ENCODE results near the gene FAF1.

FAF1 gene

DNA sequence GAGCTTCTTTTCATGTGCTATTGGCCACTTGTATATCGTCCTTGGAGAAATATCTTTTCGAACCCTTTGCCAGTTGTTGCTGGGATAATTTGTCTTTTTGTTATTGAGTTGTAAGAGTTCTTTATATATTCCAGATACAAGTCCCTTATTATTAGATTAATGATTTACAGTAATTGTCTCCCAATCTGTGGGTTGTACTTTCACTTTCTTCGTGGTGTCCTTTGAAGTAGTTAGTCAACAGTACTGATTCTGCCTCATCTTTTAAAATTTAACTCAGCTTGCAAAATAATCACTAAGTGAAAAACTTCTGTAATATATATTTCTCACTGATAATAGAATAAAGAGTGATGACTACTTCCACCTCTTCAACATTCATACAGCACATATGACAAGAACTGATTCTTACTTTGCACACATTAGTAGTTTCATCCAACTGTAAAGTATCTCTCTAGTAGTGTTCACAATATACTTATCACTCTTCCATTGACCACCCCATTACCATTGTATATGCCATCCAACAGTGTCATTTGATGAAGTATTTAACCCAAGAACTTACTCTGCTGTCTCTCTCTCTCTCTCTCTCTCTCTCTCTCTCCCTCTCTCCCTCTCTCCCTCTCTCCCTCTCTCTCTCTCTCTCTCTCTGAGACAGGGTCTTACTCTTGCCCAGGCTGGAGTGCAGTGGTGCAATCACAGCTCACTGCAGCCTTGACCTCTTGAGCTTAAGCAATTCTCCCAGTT, 432.6 kb downstream of the FAF1 start:
- no peak for DNase-seq

DNA sequence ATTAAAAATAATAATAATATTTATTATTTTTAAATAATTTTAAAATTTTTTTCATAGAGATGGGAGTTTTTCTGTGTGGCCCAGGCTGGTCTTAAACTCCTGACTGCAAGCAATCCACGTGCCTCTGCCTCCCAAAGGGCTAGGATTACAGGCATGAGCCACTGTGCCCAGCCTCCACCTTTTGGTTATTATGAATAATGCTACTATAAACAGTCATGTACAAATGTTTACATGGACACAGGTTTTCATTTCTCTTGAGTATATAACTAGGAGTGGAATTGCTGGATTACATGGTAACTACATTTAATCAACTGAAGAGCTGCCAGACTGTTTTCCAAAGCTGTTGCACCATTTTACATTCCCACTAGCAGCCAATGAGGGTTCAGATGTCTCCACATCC, 433.6 kb downstream of the FAF1 start:
- no peak for DNase-seq

DNA sequence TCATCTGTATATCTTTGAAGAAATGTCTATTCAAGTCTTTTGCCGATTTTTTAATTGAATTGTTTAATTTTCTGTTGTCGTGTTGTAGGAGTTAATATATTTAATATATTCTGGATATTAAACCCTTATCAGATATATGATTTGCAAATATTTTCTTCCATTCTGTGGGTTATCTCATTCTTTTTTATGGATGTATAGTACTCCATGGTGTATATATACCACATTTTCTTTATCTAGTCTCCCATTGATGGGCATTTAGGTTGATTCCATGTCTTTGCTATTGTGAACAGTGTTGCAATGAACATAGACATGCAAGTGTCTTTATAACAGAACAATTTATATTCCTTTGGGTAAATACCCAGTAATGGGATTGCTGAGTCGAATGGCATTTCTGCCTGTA, 436.5 kb downstream of the FAF1 start:
- no peak for DNase-seq

DNA sequence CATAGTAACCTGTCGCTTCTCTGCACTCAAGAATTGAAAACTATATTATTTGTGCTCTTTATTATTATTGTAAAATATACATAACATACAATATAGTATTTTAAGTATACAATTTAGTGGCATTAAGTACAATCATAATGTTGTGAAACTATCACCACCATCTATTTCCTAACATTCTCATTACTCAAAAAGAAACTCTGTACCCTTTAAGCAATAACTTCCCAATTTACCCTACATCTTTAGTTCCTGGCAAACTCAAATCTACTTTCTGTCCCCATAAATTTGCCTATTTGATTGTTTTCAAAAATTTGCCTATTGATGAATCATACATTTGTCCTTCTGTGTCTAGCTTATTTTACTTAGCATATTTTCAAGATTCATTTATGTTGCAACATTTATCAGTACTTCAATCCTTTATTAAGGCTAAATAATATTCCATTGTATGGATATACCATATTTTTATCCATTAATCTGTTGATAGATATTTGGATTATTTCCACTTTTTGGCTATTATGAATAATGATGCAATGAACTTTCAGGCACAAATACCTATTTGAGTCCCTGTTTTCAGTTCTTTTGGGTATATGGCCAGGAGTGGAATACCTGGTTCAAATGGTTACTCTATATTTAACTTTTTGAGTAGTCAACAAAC, 437.2 kb downstream of the FAF1 start:
- no peak for DNase-seq

DNA sequence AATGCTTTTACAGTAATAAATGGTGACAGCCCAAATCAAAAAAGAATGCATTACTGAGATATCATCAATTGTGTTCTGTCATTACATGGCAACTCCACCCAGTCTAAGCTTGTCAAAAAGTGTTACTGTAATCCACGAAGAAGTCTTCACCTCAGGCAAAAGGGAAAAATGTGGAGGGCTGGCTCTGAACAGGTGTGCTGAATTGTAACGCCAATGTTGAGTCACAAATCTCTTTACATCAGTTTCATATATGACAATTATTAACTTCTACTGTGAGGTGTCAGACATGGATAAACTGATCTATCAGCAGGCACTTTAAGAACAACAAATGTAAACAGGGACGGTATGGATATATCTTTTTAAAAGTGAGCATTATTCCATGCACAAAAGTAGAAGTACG, 438.4 kb downstream of the FAF1 start:
- DNase-seq: no peak

GRCh38 chr1:50517488-50517887, 442.6 kb downstream of the FAF1 start:
- no peak for DNase-seq

- no peak for DNase-seq
Observed at GRCh38 chr1:50516056-50516455, 444.0 kb downstream of the FAF1 start.

DNA sequence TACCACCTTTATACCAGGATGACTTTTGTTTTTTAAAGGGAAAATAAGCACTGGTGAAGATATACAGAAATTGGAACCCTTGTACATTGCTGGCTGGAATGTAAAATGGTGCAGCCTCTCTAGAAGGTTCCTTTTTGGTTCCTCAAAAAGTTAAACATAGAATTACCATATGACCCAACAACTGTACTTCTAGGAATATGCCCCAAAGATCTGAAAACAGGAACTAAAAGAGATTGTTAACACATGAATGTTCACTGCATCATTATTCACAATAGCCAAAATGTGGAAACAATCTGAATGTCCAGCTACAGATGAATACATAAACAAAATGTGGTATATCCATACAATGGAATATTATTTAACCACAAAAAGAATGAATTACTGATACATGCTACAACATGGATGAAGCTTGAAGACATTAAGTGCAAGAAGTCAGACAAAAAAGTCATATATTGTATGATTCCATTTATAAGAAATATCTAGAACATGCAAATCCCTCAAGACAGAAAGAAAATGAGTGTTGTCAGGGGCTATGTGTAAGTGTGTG, 452.0 kb downstream of the FAF1 start:
- no peak for DNase-seq

DNA sequence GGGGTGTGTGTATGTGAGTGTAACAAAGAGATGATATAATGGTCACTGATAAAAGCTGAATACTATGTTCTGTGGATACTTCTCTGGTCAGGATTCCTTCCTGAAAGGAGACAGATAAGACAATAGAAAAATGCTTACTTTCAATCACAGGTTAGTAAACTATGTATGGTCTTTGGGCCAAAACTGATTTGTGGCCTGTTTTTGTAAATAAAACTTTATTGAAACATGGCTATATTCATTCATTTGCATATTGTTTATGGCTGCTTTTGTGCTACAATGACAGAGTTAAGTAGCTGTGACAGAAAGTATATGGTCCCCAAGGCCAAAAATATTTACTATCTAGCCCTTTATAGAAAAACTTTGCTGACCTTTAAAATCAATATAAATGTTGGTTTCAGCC, 454.6 kb downstream of the FAF1 start:
- DNase-seq: no peak

- no peak for DNase-seq
Observed at GRCh38 chr1:50503515-50503914, 456.6 kb downstream of the FAF1 start.

DNA sequence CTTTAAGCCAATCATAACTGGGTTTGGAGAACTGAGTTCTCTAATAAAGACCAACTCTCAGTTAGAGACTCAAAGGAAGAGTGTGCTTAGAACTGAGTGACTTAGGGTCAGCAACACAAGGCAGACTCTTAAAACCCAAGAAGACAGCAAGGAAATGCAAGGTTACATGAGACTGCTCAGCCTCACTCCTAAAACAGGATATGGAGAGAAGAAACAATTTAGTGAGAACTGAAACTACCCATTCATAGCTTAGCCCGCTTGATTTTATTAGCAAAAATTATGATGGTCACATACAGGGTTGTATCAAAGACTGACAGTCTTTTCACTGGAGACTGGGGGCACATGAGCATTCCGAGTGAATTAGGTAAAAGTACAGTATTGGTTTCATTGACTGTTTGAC, 457.9 kb downstream of the FAF1 start:
- no peak for DNase-seq

DNA sequence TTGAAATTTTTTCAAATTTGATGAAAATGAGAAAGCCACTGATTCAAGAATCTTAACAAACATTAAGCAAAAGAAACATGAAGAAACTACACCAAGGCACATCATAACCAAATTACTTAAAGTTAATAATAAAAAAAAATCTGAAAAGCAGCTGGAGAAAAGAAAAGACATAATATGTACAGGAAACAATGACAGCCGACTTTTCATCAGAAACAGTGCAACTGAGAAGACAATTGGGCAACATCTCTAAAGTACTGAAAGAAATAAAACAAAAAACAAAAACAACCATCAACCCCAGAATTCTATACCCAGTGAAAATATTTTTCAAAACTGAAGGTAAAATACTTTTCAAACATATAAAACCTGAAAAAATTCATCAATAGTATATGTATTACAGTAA, 463.1 kb downstream of the FAF1 start:
- no peak for DNase-seq

DNA sequence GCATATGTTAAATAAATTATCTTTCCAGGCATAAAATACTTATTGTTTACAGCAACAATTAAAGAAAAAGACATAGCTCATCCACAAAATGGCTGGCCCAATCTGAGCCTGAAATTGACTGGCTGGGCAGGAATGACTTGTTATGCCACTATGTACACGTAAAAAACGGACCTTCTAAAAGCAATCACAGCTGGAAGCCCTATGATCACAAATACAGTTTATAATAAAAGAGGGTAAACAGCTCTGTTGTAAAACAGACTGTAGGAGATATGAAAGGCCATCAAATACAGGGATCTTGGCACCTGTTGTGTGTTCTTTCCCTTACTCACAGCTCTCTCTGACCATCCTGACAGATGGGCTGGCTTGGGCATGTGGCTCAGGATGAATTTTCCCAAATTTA, 466.4 kb downstream of the FAF1 start:
- peak in 1 of 2 experiments; percentile 5 for DNase-seq

DNA sequence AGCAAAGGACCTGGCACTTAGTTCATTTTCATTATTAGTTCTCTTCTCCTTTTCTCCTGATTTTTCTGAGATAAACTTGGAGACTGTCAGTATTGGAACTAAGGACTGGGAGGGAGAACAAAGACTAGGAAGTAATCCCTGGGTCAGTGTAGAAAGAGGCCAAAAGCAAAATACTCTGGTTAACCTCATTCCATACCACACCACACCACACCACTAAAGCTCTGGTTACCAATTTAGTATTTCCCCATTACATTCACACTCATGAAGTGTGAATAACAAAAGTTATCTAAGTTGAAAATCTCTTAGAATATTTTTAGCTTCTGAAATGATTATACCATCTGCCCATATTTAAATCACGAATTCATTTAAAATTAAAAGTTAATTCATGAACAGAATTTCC, 467.9 kb downstream of the FAF1 start:
- no peak for DNase-seq

GRCh38 chr1:50491142-50491541, 468.9 kb downstream of the FAF1 start:
- DNase-seq: no peak

GRCh38 chr1:50490640-50491039, 469.4 kb downstream of the FAF1 start:
- no peak for DNase-seq

DNA sequence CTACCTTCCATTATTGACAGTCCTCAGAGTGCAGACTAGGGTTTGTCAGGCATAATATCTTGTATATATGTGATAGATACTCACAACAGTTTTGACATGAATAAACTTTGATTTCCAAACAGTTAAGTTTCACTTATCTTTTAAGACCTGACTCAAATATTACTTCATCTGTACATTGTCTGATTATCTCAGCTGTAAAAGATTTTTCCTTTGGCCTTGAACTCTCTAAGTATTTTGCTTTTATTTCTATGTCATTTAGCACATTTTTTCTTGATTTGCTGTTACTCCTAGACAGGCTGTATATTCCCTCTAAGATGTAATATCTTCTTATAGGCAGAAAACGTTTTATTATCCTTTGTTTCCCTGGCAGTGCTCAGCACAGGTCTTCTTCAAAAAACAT, 471.2 kb downstream of the FAF1 start:
- DNase-seq: no peak

- no peak for DNase-seq
Observed at GRCh38 chr1:50488356-50488755, 471.7 kb downstream of the FAF1 start.

DNA sequence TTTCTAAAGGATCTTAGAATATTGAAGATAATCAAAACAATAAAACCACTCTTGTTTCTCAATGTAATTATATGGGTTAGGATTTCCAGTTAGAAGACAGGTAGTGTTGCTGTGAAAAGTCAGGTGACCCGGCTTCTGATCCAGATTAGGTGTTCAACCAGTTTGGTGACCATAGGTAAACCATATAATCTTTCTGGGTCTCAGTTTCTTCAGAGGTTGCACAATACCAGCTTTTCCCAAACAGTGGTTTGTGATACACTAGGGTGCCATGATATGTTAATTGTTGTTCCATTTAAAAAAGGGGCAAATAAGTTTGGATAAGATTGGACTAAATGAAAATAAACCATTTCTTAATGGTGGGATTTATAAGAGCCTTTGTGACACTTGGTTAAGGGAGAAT, 472.3 kb downstream of the FAF1 start:
- no peak for DNase-seq

DNA sequence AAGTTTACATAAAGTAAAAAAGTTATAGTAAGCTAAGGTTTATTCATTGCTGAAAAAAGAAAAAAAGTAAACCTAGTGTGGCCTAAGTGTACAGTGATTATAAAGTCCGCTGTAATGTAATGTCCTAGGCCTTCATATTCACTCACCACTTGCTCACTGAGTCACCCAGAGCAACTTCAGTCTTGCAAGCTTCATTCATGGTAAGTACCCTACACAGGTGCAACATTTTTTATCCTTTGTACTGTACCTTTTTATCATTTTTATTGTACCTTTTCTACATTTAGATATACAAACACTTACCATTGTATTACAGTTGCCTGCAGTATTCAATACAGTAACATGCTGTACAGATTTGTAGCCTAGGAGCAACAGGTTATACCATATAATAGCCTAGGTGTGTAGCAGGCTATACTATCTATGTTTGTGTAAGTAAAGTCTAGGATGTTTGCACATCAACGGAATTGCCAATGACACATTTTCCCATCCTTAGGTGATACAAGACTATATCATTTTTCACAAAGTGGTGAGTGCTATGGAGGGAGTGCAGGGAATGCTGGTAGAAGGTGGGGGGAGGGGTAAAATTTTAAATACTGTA, 478.8 kb downstream of the FAF1 start:
- DNase-seq: no peak

GRCh38 chr1:50476800-50477199, 483.3 kb downstream of the FAF1 start:
- DNase-seq: no peak

GRCh38 chr1:50474859-50475809, 484.9 kb downstream of the FAF1 start:
- DNase-seq: no peak

GRCh38 chr1:50473513-50473912, 486.6 kb downstream of the FAF1 start:
- no peak for DNase-seq

Data from SHP77 (cell line).